LNCAP (cell line): ENCODE measurements around the gene APLP1.

Experiments used
- CTCF ChIP-seq: fragments of 450-650 bp; IDR thresholded peaks from 2 replicates; pipeline ENCODE4 v1.5.1; 2017; ENCODE audit warnings: mild to moderate bottlenecking

The APLP1 gene

GRCh38 chr19:35841961-35842595 is 26.3 kb upstream of the APLP1 start:
- no peak for TF ChIP-seq CTCF

GRCh38 chr19:35842666-35843272 is 25.6 kb upstream of the APLP1 start:
- TF ChIP-seq CTCF: no peak

GRCh38 chr19:35843676-35844481 is 24.5 kb upstream of the APLP1 start:
- no peak for TF ChIP-seq CTCF

- no peak for TF ChIP-seq CTCF
Measured at GRCh38 chr19:35844482-35845214, 23.7 kb upstream of the APLP1 start.

GRCh38 chr19:35845215-35846037 is 22.9 kb upstream of the APLP1 start:
- no peak for TF ChIP-seq CTCF

- no peak for TF ChIP-seq CTCF
Measured at GRCh38 chr19:35846038-35846668, 22.2 kb upstream of the APLP1 start.
